Stimulated activated CD4-positive, alpha-beta T cell treated with anti-CD3 and anti-CD28 coated beads, Interleukin-2, amount 100 ng/mL, for 48 hours (primary cell): Measurements from ENCODE around the gene VSIG10L.

ENCODE experiments used
- DNase-seq, 2 donors: peaks; one replicate each; pipeline ENCODE4 v3.0.0-alpha.2; 2020

Gene VSIG10L

GRCh38 chr19:51341976-51342580 is at the start of gene VSIG10L:
Gene VSIG10L, minus strand, starts transcription at chr19:51342139. Its CDS starts 15 bp downstream, at chr19:51342124.
- DNase-seq, result no peak

GRCh38 chr19:51391073-51391611 is 49.2 kb upstream of the VSIG10L start:
- DNase-seq, result no peak

- no peak for DNase-seq
Measured at GRCh38 chr19:51389143-51389542, 47.2 kb upstream of the VSIG10L start.

GRCh38 chr19:51387924-51388389 is 46.0 kb upstream of the VSIG10L start, which contains the start of gene LIM2:
Gene LIM2, minus strand, starts transcription at chr19:51387974. Its CDS starts 531 bp downstream, at chr19:51387443.
- no peak for DNase-seq

GRCh38 chr19:51386882-51387520 is 45.1 kb upstream of the VSIG10L start:
- no peak for DNase-seq

- DNase-seq, result no peak
Measured at GRCh38 chr19:51382004-51382403, 40.1 kb upstream of the VSIG10L start.

- DNase-seq, result no peak
Measured at GRCh38 chr19:51380379-51380778, 38.4 kb upstream of the VSIG10L start.

- DNase-seq, result no peak
Measured at GRCh38 chr19:51377422-51377821, 35.5 kb upstream of the VSIG10L start.

- no peak for DNase-seq
Measured at GRCh38 chr19:51375504-51376221, 33.7 kb upstream of the VSIG10L start.

- peak; percentile 64 to 67 for DNase-seq
Measured at GRCh38 chr19:51372649-51373504, 30.9 kb upstream of the VSIG10L start, which contains the start of gene NKG7. Gene NKG7, minus strand, starts transcription at chr19:51372654. Its CDS starts 119 bp downstream, at chr19:51372535.

- DNase-seq, result no peak
Measured at GRCh38 chr19:51372021-51372648, 30.2 kb upstream of the VSIG10L start.

GRCh38 chr19:51371186-51371690 is 29.3 kb upstream of the VSIG10L start:
- DNase-seq, result no peak

GRCh38 chr19:51370230-51370629 is 28.3 kb upstream of the VSIG10L start:
- no peak for DNase-seq

GRCh38 chr19:51368366-51369282 is 26.7 kb upstream of the VSIG10L start, which contains the start of gene CLDND2:
Gene CLDND2, minus strand, starts transcription at chr19:51369003. Its CDS starts 426 bp downstream, at chr19:51368577.
- no peak for DNase-seq

- peak; percentile 99 for DNase-seq
Measured at GRCh38 chr19:51367565-51368365, 25.8 kb upstream of the VSIG10L start.

- DNase-seq, result no peak
Measured at GRCh38 chr19:51367255-51367564, 25.3 kb upstream of the VSIG10L start.

- DNase-seq, result peak; percentile 88 to 93
Measured at GRCh38 chr19:51366389-51367254, 24.7 kb upstream of the VSIG10L start.

GRCh38 chr19:51365965-51366388 is 24.0 kb upstream of the VSIG10L start, which contains the start of gene ETFB:
Gene ETFB, minus strand, starts transcription at chr19:51366388. Its CDS starts 62 bp downstream, at chr19:51366326.
- no peak for DNase-seq
